Spleen (tissue), 11 donors: ENCODE results near the gene TREM2. TPM values are rescaled to one million over a fixed set of nuclear protein-coding genes. Genes with fewer than 3 reads are reported as not detected.

Source experiments
- DNase-seq: peaks from one replicate; pipeline ENCODE4 v3.0.0-alpha.2; 2020
- H3K27ac ChIP-seq, 8 donors: fragments of 200-600 bp; sonication (generic) in 7 of 8; 1 replicate in 4 of 8; 2 replicates in 4 of 8; pipeline versions ENCODE4 v1.5.0 to v1.8.0; 2016 to 2021; ENCODE audit warnings: inconsistent platforms in 4 of 8, mild to moderate bottlenecking in 4 of 8, moderate library complexity in 1 of 8
- H3K27me3 ChIP-seq, 7 donors: fragments of 200-600 bp; sonication (generic) in 6 of 7; replicated peaks in 1 of 7; 1 replicate in 4 of 7; 2 replicates in 3 of 7; pipeline versions ENCODE4 v1.5.0 to v1.8.0; 2016 to 2021; ENCODE audit warnings: inconsistent platforms in 3 of 7, mild to moderate bottlenecking in 1 of 7
- H3K36me3 ChIP-seq, 6 donors: fragments of 200-600 bp; sonication (generic) in 5 of 6; 1 replicate in 4 of 6; 2 replicates in 2 of 6; pipeline versions ENCODE4 v1.5.0 to v1.8.0; 2016 to 2021; ENCODE audit warnings: inconsistent platforms in 2 of 6
- H3K4me1 ChIP-seq, 6 donors: fragments of 200-600 bp; sonication (generic) in 5 of 6; 1 replicate in 3 of 6; 2 replicates in 3 of 6; pipeline versions ENCODE4 v1.5.0 to v1.8.0; 2016 to 2021; ENCODE audit warnings: inconsistent platforms in 3 of 6
- H3K4me3 ChIP-seq, 8 donors: fragments of 200-600 bp; sonication (generic) in 7 of 8; 1 replicate in 4 of 8; 2 replicates in 4 of 8; pipeline versions ENCODE4 v1.5.0 to v1.8.0; 2016 to 2021; ENCODE audit warnings: inconsistent platforms in 4 of 8, mild to moderate bottlenecking in 4 of 8, moderate library complexity in 2 of 8
- H3K9me3 ChIP-seq, 8 donors: fragments of 200-600 bp; sonication (generic) in 7 of 8; 1 replicate in 4 of 8; 2 replicates in 4 of 8; pipeline versions ENCODE4 v1.5.0 to v1.8.0; 2016 to 2021; ENCODE audit warnings: inconsistent platforms in 4 of 8
- POLR2A ChIP-seq, 3 donors: fragments of 450-650 bp; IDR thresholded peaks; one replicate each; pipeline ENCODE4 v1.5.1; 2017; ENCODE audit warnings: antibody characterized with exemption in 3 of 3, mild to moderate bottlenecking in 1 of 3
- POLR2AphosphoS5 ChIP-seq, 3 donors: sonication (generic); formaldehyde crosslinking; IDR thresholded peaks; one replicate each; pipeline ENCODE4 v1.5.1; 2017; ENCODE audit warnings: antibody characterized with exemption in 3 of 3
- WGBS, 5 donors: extraction: QIAGEN DNeasy Blood & Tissue Kit in 3 of 5; methylation state at CpG; one replicate each; pipeline versions ENCODE4 v1.1.5 to v1.1.7; 2013 to 2018; 5-methylcytosine and 5-hydroxymethylcytosine counted together
- intact Hi-C: fragments of 100-400 bp; cut with DNase I; formaldehyde crosslinking; loops from one replicate; pipeline ENCODE4 v1.15.0; 2023; ENCODE audit warnings: low total_unique reads
- polyA plus RNA-seq, 3 donors: library from polyadenylated mRNA; stranded (reverse); fragments of 200-250 nt; gene quantifications; one replicate each; pipeline ENCODE4 v1.2.1, GENCODE V29; 2013
- total RNA-seq, 7 donors: library from RNA; depleted of rRNA in 3 of 7; stranded (reverse); fragments of >200 nt in 3 of 7; fragmentation: NEBNext Ultra II Directional in 4 of 7; extraction: Animal tissue kit (Norgen Biotek cat#: 25700) in 4 of 7; gene quantifications; one replicate each; pipeline versions ENCODE4 v1.1.0 to v1.2.1, GENCODE V29; 2016 to 2021
- TF ChIP-seq, protein P1 (sequence below), 11 experiments: fragments of 200-600 bp in 7 of 11; fragments of 450-650 bp in 4 of 11; sonication (generic) in 4 of 11; IDR thresholded peaks in 8 of 11; conservative IDR thresholded peaks in 3 of 11; 1 replicate in 7 of 11; 2 replicates in 4 of 11; pipeline versions ENCODE4 v1.4.0 to v1.8.0; 2016 to 2021; ENCODE audit warnings: antibody characterized with exemption in 11 of 11, inconsistent platforms in 4 of 11, mild to moderate bottlenecking in 1 of 11
- donor health status: healthy with polysubstance abuse.
- donor health status: DM: no; HTN: no; CAD: no; lungs with moderate emphysema.
- donor health status: DM: no; HTN: no; CAD: no.
- donor health status: Bipolar disorder and iron deficiency.
- donor health status: healthy.
- donor health status: DM: no; HTN: no; CAD: no.
- donor health status: DM: yes; HTN: yes; CAD: no.

Gene TREM2
- total and polyA plus RNA-seq, 10 donors: 0.59 to 18.3 (median 0.73) TPM; not detected in 4

DNA sequence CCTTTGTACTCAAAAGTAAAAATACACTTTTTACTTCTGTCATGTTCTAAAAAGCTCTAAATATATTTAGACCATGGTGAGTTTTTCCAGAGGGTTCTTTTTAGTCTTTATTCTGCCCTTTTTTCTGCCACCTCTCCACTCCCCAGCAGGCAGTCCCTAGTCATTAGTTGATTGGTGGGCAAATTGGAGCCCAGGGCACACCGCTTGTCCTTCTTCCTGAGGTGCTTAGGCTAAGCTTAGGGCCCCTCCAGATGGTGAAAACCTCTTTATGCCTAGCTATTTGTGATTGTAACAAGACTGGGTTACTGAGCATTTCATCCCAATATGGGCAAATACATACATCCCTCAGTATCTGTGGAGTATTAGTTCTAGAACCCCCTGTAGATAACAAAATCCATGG lies 15.0 kb downstream of the TREM2 start:
- H3K9me3 ChIP-seq: no peaks in the 10 kb centered on the region
- no peak overlapping the region for H3K4me3 ChIP-seq
- H3K4me1 ChIP-seq: no peaks in the 10 kb centered on the region
- H3K27me3 ChIP-seq: no peaks in the 10 kb centered on the region
- 88 to 100% (median 94%) methylated on average over 1 of the region's 1 CpG for WGBS, 5 donors
- no peak for DNase-seq
- peaks cover 0 to 18% (median 2%) of the 10 kb centered on the region in 6 donors for H3K36me3 ChIP-seq
- TF ChIP-seq, protein P1, sequence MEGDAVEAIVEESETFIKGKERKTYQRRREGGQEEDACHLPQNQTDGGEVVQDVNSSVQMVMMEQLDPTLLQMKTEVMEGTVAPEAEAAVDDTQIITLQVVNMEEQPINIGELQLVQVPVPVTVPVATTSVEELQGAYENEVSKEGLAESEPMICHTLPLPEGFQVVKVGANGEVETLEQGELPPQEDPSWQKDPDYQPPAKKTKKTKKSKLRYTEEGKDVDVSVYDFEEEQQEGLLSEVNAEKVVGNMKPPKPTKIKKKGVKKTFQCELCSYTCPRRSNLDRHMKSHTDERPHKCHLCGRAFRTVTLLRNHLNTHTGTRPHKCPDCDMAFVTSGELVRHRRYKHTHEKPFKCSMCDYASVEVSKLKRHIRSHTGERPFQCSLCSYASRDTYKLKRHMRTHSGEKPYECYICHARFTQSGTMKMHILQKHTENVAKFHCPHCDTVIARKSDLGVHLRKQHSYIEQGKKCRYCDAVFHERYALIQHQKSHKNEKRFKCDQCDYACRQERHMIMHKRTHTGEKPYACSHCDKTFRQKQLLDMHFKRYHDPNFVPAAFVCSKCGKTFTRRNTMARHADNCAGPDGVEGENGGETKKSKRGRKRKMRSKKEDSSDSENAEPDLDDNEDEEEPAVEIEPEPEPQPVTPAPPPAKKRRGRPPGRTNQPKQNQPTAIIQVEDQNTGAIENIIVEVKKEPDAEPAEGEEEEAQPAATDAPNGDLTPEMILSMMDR (IDR thresholded peaks at IDR 0.05 in 8 of 11, conservative IDR thresholded peaks at IDR 0.05 in 3 of 11): no peak
- TF ChIP-seq POLR2AphosphoS5 (IDR thresholded peaks at IDR 0.05) (no peak), POLR2A (IDR thresholded peaks at IDR 0.05) (no peak)
- intact Hi-C loops: no loop called here
- no peak overlapping the region for H3K27ac ChIP-seq

DNA sequence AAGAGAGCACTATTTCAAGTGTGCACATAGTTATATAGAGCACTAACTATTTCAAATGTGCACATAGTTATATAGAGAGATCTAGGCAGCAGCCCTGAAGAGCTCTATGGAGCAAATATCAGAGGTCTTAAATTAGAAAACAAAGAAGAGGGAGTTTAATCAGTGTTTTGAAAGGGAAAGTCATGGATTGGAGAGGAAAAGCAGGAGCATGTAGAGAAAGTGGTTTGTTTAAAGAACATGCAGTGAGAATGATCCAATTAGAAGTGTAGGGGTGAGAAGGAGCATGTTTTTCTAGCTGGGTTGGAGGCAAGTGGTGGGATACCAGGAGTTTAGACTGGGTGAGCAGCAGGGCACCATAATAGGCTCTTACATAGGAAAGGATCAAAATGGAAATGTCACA lies 26.0 kb downstream of the TREM2 start:
- Histone ChIP-seq H3K27me3 (no peaks in the 10 kb centered on the region), H3K4me1 (no peaks in the 10 kb centered on the region), H3K9me3 (no peaks in the 10 kb centered on the region), H3K27ac (no peak overlapping the region), H3K36me3 (peaks cover 0 to 74% (median 11%) of the 10 kb centered on the region in 6 donors), H3K4me3 (no peak overlapping the region)
- TF ChIP-seq POLR2AphosphoS5 (IDR thresholded peaks at IDR 0.05) (no peak), POLR2A (IDR thresholded peaks at IDR 0.05) (no peak)
- TF ChIP-seq, protein P1 (IDR thresholded peaks at IDR 0.05 in 8 of 11, conservative IDR thresholded peaks at IDR 0.05 in 3 of 11): no peak
- no peak for DNase-seq
- intact Hi-C loops: no loop called here

DNA sequence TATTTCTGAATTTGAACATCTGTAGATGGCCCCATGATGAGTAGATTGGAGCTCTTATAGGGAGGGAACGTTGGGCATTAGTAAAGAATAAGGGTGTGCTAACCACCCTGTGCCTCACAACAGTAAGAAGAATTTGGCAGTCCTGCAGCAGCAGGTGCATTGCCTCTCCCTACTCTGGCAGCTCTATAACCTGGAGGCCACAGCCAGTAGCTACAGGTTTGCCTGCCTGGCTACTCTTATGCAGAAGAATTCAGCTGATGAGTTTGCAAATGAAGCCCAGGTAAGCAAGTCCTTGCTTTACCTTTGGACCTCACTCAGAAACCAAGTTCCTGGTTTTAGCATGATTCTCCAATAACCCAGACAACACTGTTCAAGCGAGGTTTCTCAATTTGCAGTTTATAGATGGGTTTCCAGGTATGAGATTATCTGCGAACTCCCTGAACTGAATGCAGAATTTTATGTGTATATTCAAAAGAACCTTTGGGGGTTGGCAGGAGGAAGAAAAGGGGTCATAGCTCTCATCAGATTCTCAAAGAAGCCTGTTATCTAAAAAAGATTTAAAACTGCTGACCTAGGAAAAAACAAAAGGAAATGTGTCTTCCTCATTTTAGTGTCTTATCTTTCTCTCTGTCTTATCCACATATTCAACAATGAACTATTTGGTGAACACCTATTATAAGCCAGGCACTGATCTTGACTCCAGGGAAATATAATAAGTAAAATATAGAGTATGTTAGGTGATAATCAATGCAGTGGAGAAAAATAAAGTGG lies 27.7 kb downstream of the TREM2 start:
- H3K9me3 ChIP-seq: no peaks in the 10 kb centered on the region
- H3K27ac ChIP-seq: no peak overlapping the region
- no peak for DNase-seq
- WGBS, 5 donors: 84 to 96% (median 93%) methylated on average over 3 of the region's 3 CpGs
- H3K4me1 ChIP-seq: no peaks in the 10 kb centered on the region
- no peak overlapping the region for H3K4me3 ChIP-seq
- intact Hi-C loops: no loop called here
- TF ChIP-seq POLR2A (IDR thresholded peaks at IDR 0.05) (no peak), POLR2AphosphoS5 (IDR thresholded peaks at IDR 0.05) (no peak)
- TF ChIP-seq, protein P1 (IDR thresholded peaks at IDR 0.05 in 8 of 11, conservative IDR thresholded peaks at IDR 0.05 in 3 of 11): no peak
- no peaks in the 10 kb centered on the region for H3K27me3 ChIP-seq
- H3K36me3 ChIP-seq: peaks cover 0 to 69% (median 11%) of the 10 kb centered on the region in 6 donors

DNA sequence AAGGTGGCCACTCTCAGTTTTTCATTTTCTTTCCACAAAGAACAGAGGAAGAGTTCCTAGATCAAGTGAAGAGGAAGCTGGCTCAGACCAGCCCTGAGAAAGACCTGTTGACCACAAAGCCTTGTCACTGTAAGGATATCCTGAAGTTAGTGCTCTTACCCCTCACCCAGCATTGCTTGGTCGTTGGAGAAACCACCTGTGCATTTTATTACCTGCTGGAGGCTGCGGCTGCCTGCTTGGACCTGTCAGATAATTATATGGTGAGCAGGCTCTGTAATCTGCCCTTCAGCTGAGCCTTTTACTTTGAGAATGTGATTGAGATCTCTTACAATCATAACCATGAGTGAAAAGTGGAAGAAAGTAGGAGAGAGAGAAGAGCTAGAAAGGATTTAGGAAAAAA lies 30.7 kb downstream of the TREM2 start:
- no peaks in the 10 kb centered on the region for H3K27me3 ChIP-seq
- H3K4me3 ChIP-seq: no peak overlapping the region
- WGBS, 5 donors: 33 to 50% (median 38%) methylated on average over 2 of the region's 2 CpGs
- TF ChIP-seq, protein P1 (IDR thresholded peaks at IDR 0.05 in 8 of 11, conservative IDR thresholded peaks at IDR 0.05 in 3 of 11): no peak
- TF ChIP-seq POLR2A (IDR thresholded peaks at IDR 0.05) (no peak), POLR2AphosphoS5 (IDR thresholded peaks at IDR 0.05) (no peak)
- intact Hi-C loops: no loop called here
- no peaks in the 10 kb centered on the region for H3K9me3 ChIP-seq
- H3K27ac ChIP-seq: no peak overlapping the region
- H3K36me3 ChIP-seq: peaks cover 0 to 49% (median 11%) of the 10 kb centered on the region in 6 donors
- H3K4me1 ChIP-seq: no peaks in the 10 kb centered on the region
- no peak for DNase-seq
